ENCODE data around the gene EPB41L4A.

The EPB41L4A gene

GRCh38 chr5:112143690-112144089 is 275.4 kb downstream of the EPB41L4A start:
- no peak for DNase-seq

- DNase-seq: no peak
Observed at GRCh38 chr5:112142769-112143270, 276.3 kb downstream of the EPB41L4A start.

GRCh38 chr5:112141582-112141981 is 277.5 kb downstream of the EPB41L4A start:
- DNase-seq: no peak

GRCh38 chr5:112138526-112138925 is 280.6 kb downstream of the EPB41L4A start:
- DNase-seq: no peak

- DNase-seq: no peak
Observed at GRCh38 chr5:112136773-112137172, 282.3 kb downstream of the EPB41L4A start.

GRCh38 chr5:112127861-112128260 is 291.2 kb downstream of the EPB41L4A start:
- DNase-seq: no peak

GRCh38 chr5:112126982-112127381 is 292.1 kb downstream of the EPB41L4A start:
- DNase-seq: no peak

GRCh38 chr5:112125903-112126302 is 293.2 kb downstream of the EPB41L4A start:
- DNase-seq: no peak

- DNase-seq: no peak
Observed at GRCh38 chr5:112124788-112125187, 294.3 kb downstream of the EPB41L4A start.

- no peak for DNase-seq
Observed at GRCh38 chr5:112123086-112123485, 296.0 kb downstream of the EPB41L4A start.

GRCh38 chr5:112122353-112122752 is 296.7 kb downstream of the EPB41L4A start:
- DNase-seq: no peak

- no peak for DNase-seq
Observed at GRCh38 chr5:112121258-112121657, 297.8 kb downstream of the EPB41L4A start.

GRCh38 chr5:112119969-112120368 is 299.1 kb downstream of the EPB41L4A start:
- no peak for DNase-seq

- no peak for DNase-seq
Observed at GRCh38 chr5:112119508-112119907, 299.6 kb downstream of the EPB41L4A start.

GRCh38 chr5:112117551-112117950 is 301.5 kb downstream of the EPB41L4A start:
- no peak for DNase-seq

GRCh38 chr5:112116371-112116770 is 302.7 kb downstream of the EPB41L4A start:
- no peak for DNase-seq

GRCh38 chr5:112113565-112113964 is 305.5 kb downstream of the EPB41L4A start:
- DNase-seq: no peak
